Keratinocyte (primary cell): Measurements from ENCODE around the gene FAM24B.

ENCODE experiments used
- CTCF ChIP-seq, 3 experiments: IDR thresholded peaks in 1 of 3; conservative IDR thresholded peaks in 1 of 3; optimal IDR thresholded peaks in 1 of 3; 2 replicates in 2 of 3; 3 replicates in 1 of 3; pipeline versions ENCODE3 to v1.5.1; 2011; ENCODE audit warnings: low read length in 3 of 3, mild to moderate bottlenecking in 3 of 3, moderate library complexity in 2 of 3, control low read depth in 1 of 3, inconsistent platforms in 1 of 3; ENCODE audit not compliant: insufficient read depth in 2 of 3; ENCODE audit errors: extremely low read depth in 1 of 3
- EZH2 ChIP-seq: IDR thresholded peaks from one replicate; pipeline ENCODE4 v1.6.1; 2012; ENCODE audit warnings: inconsistent platforms, mild to moderate bottlenecking, low read length, moderate library complexity

GRCh38 chr10:122845783-122846332, 33.5 kb downstream of the FAM24B start, which contains the start of gene CUZD1:
- TF ChIP-seq CTCF (optimal IDR thresholded peaks at IDR 0.05 in 1 of 3, IDR thresholded peaks at IDR 0.05 in 1 of 3, conservative IDR thresholded peaks at IDR 0.05 in 1 of 3; ENCODE audit: extremely low read depth in 1 of 3, insufficient read depth in 2 of 3, low read length in 3 of 3) (no peak), EZH2 (no peak)
